PFSK-1 (cell line): Measurements from ENCODE around the gene PKMYT1.

Source experiments
- FOXP2 ChIP-seq: optimal IDR thresholded peaks from 2 replicates; pipeline ENCODE3; 2011; ENCODE audit warnings: borderline replicate concordance, control low read depth, inconsistent platforms; ENCODE audit not compliant: insufficient read depth; ENCODE audit errors: extremely low read length, extremely low read depth
- POLR2AphosphoS5 ChIP-seq: IDR thresholded peaks from 2 replicates; pipeline ENCODE4 v1.6.1; 2012; ENCODE audit warnings: low read depth, mild to moderate bottlenecking, control low read depth, low read length, moderate library complexity
- SIN3A ChIP-seq: IDR thresholded peaks from 2 replicates; pipeline ENCODE4 v1.6.1; 2012; ENCODE audit warnings: mild to moderate bottlenecking, low read length, moderate library complexity, borderline replicate concordance; ENCODE audit not compliant: insufficient read depth
- TF ChIP-seq, protein P1 (sequence below), 2 experiments: IDR thresholded peaks; 2 replicates each; pipeline versions ENCODE4 v1.6.1 to v1.8.0; 2011 to 2012; ENCODE audit warnings: low read depth in 2 of 2, low read length in 2 of 2, control low read depth in 1 of 2, inconsistent platforms in 1 of 2, mild to moderate bottlenecking in 1 of 2, moderate library complexity in 1 of 2; ENCODE audit not compliant: insufficient read depth in 1 of 2

DNA sequence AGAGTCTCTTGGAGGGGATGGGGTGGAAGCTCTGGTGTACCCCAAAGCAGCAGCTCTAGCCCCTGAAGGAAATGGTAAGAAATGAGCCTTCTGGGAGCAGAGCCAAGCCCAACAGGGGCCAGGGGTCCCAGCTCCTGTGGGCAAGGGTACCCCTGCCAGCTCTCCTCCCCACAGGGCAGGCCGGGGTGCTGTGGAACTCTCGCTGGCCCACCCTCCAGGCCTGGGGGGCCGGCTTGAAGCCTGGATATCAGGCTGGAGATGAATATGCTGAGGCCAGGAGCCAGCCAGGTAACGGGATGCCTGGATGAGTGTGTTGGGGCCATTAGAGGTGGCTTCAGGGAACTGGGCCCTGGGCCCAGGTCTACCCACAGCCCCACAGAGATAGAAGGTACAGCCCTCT is 20.3 kb upstream of the PKMYT1 start:
- TF ChIP-seq SIN3A (no peak), FOXP2 (no peak), POLR2AphosphoS5 (no peak)
- TF ChIP-seq, protein P1, sequence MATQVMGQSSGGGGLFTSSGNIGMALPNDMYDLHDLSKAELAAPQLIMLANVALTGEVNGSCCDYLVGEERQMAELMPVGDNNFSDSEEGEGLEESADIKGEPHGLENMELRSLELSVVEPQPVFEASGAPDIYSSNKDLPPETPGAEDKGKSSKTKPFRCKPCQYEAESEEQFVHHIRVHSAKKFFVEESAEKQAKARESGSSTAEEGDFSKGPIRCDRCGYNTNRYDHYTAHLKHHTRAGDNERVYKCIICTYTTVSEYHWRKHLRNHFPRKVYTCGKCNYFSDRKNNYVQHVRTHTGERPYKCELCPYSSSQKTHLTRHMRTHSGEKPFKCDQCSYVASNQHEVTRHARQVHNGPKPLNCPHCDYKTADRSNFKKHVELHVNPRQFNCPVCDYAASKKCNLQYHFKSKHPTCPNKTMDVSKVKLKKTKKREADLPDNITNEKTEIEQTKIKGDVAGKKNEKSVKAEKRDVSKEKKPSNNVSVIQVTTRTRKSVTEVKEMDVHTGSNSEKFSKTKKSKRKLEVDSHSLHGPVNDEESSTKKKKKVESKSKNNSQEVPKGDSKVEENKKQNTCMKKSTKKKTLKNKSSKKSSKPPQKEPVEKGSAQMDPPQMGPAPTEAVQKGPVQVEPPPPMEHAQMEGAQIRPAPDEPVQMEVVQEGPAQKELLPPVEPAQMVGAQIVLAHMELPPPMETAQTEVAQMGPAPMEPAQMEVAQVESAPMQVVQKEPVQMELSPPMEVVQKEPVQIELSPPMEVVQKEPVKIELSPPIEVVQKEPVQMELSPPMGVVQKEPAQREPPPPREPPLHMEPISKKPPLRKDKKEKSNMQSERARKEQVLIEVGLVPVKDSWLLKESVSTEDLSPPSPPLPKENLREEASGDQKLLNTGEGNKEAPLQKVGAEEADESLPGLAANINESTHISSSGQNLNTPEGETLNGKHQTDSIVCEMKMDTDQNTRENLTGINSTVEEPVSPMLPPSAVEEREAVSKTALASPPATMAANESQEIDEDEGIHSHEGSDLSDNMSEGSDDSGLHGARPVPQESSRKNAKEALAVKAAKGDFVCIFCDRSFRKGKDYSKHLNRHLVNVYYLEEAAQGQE (IDR thresholded peaks at IDR 0.05; ENCODE audit: insufficient read depth in 1 of 2, low read depth in 2 of 2, low read length in 2 of 2) = no peak
